Measurements from ENCODE around the gene UBE2E3. TPM values are rescaled to one million over a fixed set of nuclear protein-coding genes. Genes with fewer than 3 reads are reported as not detected.
A peak's percentile ranks its signal among the peaks of the same experiment; 100 is the strongest.

UBE2E3 gene
- total and polyA plus RNA-seq, 2 of the 13 experiments (the other 11 are each of a cell fraction or from before 2014, with no cell fraction given) = 45.7 to 92.6 TPM

- H3K27me3 ChIP-seq (ENCODE audit: control insufficient read depth in 1 of 2, insufficient read depth in 2 of 2, low read length in 2 of 2) = no peaks in the 10 kb centered on the region; a peak in 1 of 5 replicates
- H3K9me3 ChIP-seq (ENCODE audit: low read length) = no peaks in the 10 kb centered on the region
- no peak for DNase-seq (ENCODE audit: low spot score)
- in situ Hi-C loops (cut with HindIII; ENCODE audit: extremely low pct_ligation_motif_present, low pct_unique_long_range_greater_than_20kb) = loop anchor here (10.0 kb wide), 1 partner anchor 215 kb away; no protein-coding TSS in a partner anchor
- H2AFZ ChIP-seq (ENCODE audit: low read length) = peak overlapping the region; percentile 22
- peaks cover 26% of the 10 kb centered on the region for H3K79me2 ChIP-seq (ENCODE audit: insufficient read depth, low read length)
- FAIRE-seq = no peak
- peak overlapping the region; percentile 63 to 86 (median 66) for H3K4me3 ChIP-seq (replicated peaks in 1 of 3; ENCODE audit: insufficient read depth in 1 of 3, low read depth in 2 of 3, low read length in 3 of 3)
- H3K27ac ChIP-seq (ENCODE audit: extremely low read length, insufficient read depth, low read length) = peak overlapping the region; percentile 38
- H3K4me2 ChIP-seq (ENCODE audit: low read depth, low read length) = peak overlapping the region; percentile 90
- ChIA-PET POLR2A (interaction anchor here (1.2 to 2.0 kb wide), 3 partner anchors 9 to 1736 kb away, joined by 3 to 8 read pairs (median 5); partner anchors contain the start of gene DNAJC10), CTCF (ENCODE audit: low intra/inter-chr PET ratio, low total read pairs) (no interaction called here)
- intact Hi-C loops (cut with micrococcal nuclease; ENCODE audit: unreplicated experiment) = loop anchor here (1.0 to 10.0 kb wide), 8 partner anchors 9 to 975 kb away; partner anchors contain the start of gene CWC22
- no peaks in the 10 kb centered on the region for H4K20me1 ChIP-seq (ENCODE audit: insufficient read depth, low read length)
- WGBS (ENCODE audit: low lambda C conversion rate) = 2% methylated on average over 9 of the region's 9 CpGs
- H3K36me3 ChIP-seq (replicated peaks in 1 of 2; ENCODE audit: control insufficient read depth in 1 of 2, insufficient read depth in 2 of 2, low read length in 2 of 2) = no peaks in the 10 kb centered on the region
- peak overlapping the region; percentile 76 for H3K9ac ChIP-seq (ENCODE audit: insufficient read depth, low read depth, low read length)
- no peak for ATAC-seq
- H3K4me1 ChIP-seq (ENCODE audit: insufficient read depth, low read length) = peaks cover 51% of the 10 kb centered on the region
- BruUV-seq (replicated peaks) = no TSS peak
- no peak for TF ChIP-seq MLX (CRISPR knock-in tag; IDR thresholded peaks at IDR 0.05)
- TF ChIP-seq ZFP90 (CRISPR knock-in tag; IDR thresholded peaks at IDR 0.05; ENCODE audit: borderline replicate concordance) = 0 out of 2 replicates have a peak, but pooled peaks have one; percentile 45
- 0 out of 2 replicates have a peak, but pooled peaks have one; percentile 31 for TF ChIP-seq TOE1 (CRISPR knock-in tag; IDR thresholded peaks at IDR 0.05)
- TF ChIP-seq KLF6 (CRISPR knock-in tag; IDR thresholded peaks at IDR 0.05) = no peak
- TF ChIP-seq ZNF562 (CRISPR knock-in tag; IDR thresholded peaks at IDR 0.05; ENCODE audit: borderline replicate concordance) = no peak
- TF ChIP-seq KLF16 (CRISPR knock-in tag; IDR thresholded peaks at IDR 0.05) = no peak
- TF ChIP-seq NFE2L1 (CRISPR knock-in tag; IDR thresholded peaks at IDR 0.05; ENCODE audit: borderline replicate concordance) = no peak
- TF ChIP-seq ZFP37 (CRISPR knock-in tag; IDR thresholded peaks at IDR 0.05; ENCODE audit: borderline replicate concordance) = no peak
- TF ChIP-seq ZBTB44 (CRISPR knock-in tag; IDR thresholded peaks at IDR 0.05) = no peak
- no peak for TF ChIP-seq SP5 (CRISPR knock-in tag; IDR thresholded peaks at IDR 0.05; ENCODE audit: borderline replicate concordance, low read depth)
- 0 out of 2 replicates have a peak, but pooled peaks have one; percentile 2 for TF ChIP-seq ZNF563 (CRISPR knock-in tag; IDR thresholded peaks at IDR 0.05)
- no peak for TF ChIP-seq ZFAT (CRISPR knock-in tag; conservative IDR thresholded peaks at IDR 0.05)
- TF ChIP-seq ZNF3 (CRISPR knock-in tag; IDR thresholded peaks at IDR 0.05) = no peak
- no peak for TF ChIP-seq PBX3 (CRISPR knock-in tag; IDR thresholded peaks at IDR 0.05; ENCODE audit: borderline replicate concordance)
- TF ChIP-seq KDM3A (CRISPR knock-in tag; IDR thresholded peaks at IDR 0.05; ENCODE audit: low read depth) = 0 out of 2 replicates have a peak, but pooled peaks have one; percentile 26
- peak; percentile 84; the same call in 1 of the 2 replicates for TF ChIP-seq ZNF615 (CRISPR knock-in tag; IDR thresholded peaks at IDR 0.05; ENCODE audit: borderline replicate concordance)
- no peak for TF ChIP-seq MTERF4 (CRISPR knock-in tag; IDR thresholded peaks at IDR 0.05)
- no peak for TF ChIP-seq MLXIP (CRISPR knock-in tag; IDR thresholded peaks at IDR 0.05; ENCODE audit: borderline replicate concordance)
Measured at GRCh38 chr2:180979749-180980105, 678 bp upstream of the UBE2E3 start.
